ENCODE data around the gene MEST. TPM values are rescaled to one million over a fixed set of nuclear protein-coding genes. Genes with fewer than 3 reads are reported as not detected.

Gene MEST
- total and polyA plus RNA-seq, 12 donors, result 50.1 to 277 (median 138) TPM

- TF ChIP-seq CTCF (IDR thresholded peaks at IDR 0.05) (no peak), POLR2A (IDR thresholded peaks at IDR 0.05) (no peak)
- peaks cover 0 to 14% of the 10 kb centered on the region in 2 donors for H3K36me3 ChIP-seq (replicated peaks in 1 of 2)
- peak in 1 of 7 donors; percentile 30 for DNase-seq
- H3K9me3 ChIP-seq (replicated peaks in 1 of 3), result no peaks in the 10 kb centered on the region
- intact Hi-C loops (cut with DNase I), result loop anchor here (5.0 to 10.0 kb wide), 2 partner anchors 211 to 419 kb away; partner anchors contain the start of gene KLHDC10 (in 1 of the 2)
- peaks cover 7 to 39% of the 10 kb centered on the region in 2 donors for H3K4me1 ChIP-seq (replicated peaks in 1 of 2)
- H3K27ac ChIP-seq, result peak overlapping the region in 2 of 5 donors; percentile 43 to 45
- H3K27me3 ChIP-seq, result no peaks in the 10 kb centered on the region
- H3K4me3 ChIP-seq, result peak overlapping the region in 2 of 4 donors; percentile 11 to 58
- 34 to 51% (median 41%) methylated on average over 13 of the region's 13 CpGs for WGBS, 4 donors
These were observed 1.5 kb downstream of the MEST start for GRCh38 chr7:130493275-130493873.

GRCh38 chr7:130494431-130494858 lies 2.6 kb downstream of the MEST start:
- H3K4me1 ChIP-seq (replicated peaks in 1 of 2), result peaks cover 7 to 30% of the 10 kb centered on the region in 2 donors
- peaks cover 0 to 24% of the 10 kb centered on the region in 2 donors for H3K36me3 ChIP-seq (replicated peaks in 1 of 2)
- no peak for TF ChIP-seq CTCF (IDR thresholded peaks at IDR 0.05)
- no peak for TF ChIP-seq POLR2A (IDR thresholded peaks at IDR 0.05)
- H3K27me3 ChIP-seq, result no peaks in the 10 kb centered on the region
- no peaks in the 10 kb centered on the region for H3K9me3 ChIP-seq (replicated peaks in 1 of 3)
- DNase-seq, result no peak
- peak overlapping the region in 1 of 4 donors; percentile 58 for H3K4me3 ChIP-seq
- 15 to 22% (median 19%) methylated on average over 2 of the region's 2 CpGs for WGBS, 4 donors
- peak overlapping the region in 3 of 5 donors; percentile 10 to 45 (median 43) for H3K27ac ChIP-seq
- intact Hi-C loops (cut with DNase I), result loop anchor here (5.0 to 10.0 kb wide), 2 partner anchors 212 to 420 kb away; partner anchors contain the start of gene KLHDC10 (in 1 of the 2)

GRCh38 chr7:130500463-130500862 lies 8.6 kb downstream of the MEST start:
- no peaks in the 10 kb centered on the region for H3K9me3 ChIP-seq (replicated peaks in 1 of 3)
- H3K4me1 ChIP-seq (replicated peaks in 1 of 2), result no peaks in the 10 kb centered on the region
- H3K27me3 ChIP-seq, result no peaks in the 10 kb centered on the region
- WGBS, 4 donors, result 61 to 89% (median 73%) methylated on average over 8 of the region's 8 CpGs
- no peak overlapping the region for H3K4me3 ChIP-seq
- H3K27ac ChIP-seq, result no peak overlapping the region
- no peak for TF ChIP-seq POLR2A (IDR thresholded peaks at IDR 0.05)
- TF ChIP-seq CTCF (IDR thresholded peaks at IDR 0.05), result no peak
- intact Hi-C loops (cut with DNase I), result no loop called here
- peak in 1 of 7 donors; percentile 42 for DNase-seq
- H3K36me3 ChIP-seq (replicated peaks in 1 of 2), result peaks cover 0 to 75% of the 10 kb centered on the region in 2 donors

- WGBS, 4 donors, result 76 to 97% (median 91%) methylated on average over 2 of the region's 2 CpGs
- H3K27ac ChIP-seq, result no peak overlapping the region
- no peak overlapping the region for H3K4me3 ChIP-seq
- intact Hi-C loops (cut with DNase I), result no loop called here
- no peak for DNase-seq
- H3K4me1 ChIP-seq (replicated peaks in 1 of 2), result no peaks in the 10 kb centered on the region
- peaks cover 0 to 75% of the 10 kb centered on the region in 2 donors for H3K36me3 ChIP-seq (replicated peaks in 1 of 2)
- no peaks in the 10 kb centered on the region for H3K9me3 ChIP-seq (replicated peaks in 1 of 3)
- H3K27me3 ChIP-seq, result no peaks in the 10 kb centered on the region
- TF ChIP-seq POLR2A (IDR thresholded peaks at IDR 0.05) (no peak), CTCF (IDR thresholded peaks at IDR 0.05) (no peak)
These were observed 9.0 kb downstream of the MEST start for GRCh38 chr7:130500910-130501309.
